Medulla oblongata (tissue), 1 donor: ENCODE results near the gene EML1.
"Not testable (repeated sequence)": the region's sequence is repeated elsewhere in the genome, so short reads cannot be mapped to it uniquely, and the experiment has no call there.

Experiments used
- DNase-seq: peaks from one replicate; pipeline ENCODE4 v3.0.0-alpha.2; 2015; ENCODE audit errors: extremely low spot score

The EML1 gene

GRCh38 chr14:99755629-99756603, 37.3 kb upstream of the EML1 start:
- peak; percentile 87 for DNase-seq

- no peak for DNase-seq
These were observed 36.4 kb upstream of the EML1 start for GRCh38 chr14:99756796-99757195.

GRCh38 chr14:99757331-99758070, 35.7 kb upstream of the EML1 start:
- no peak for DNase-seq

GRCh38 chr14:99758121-99758821, 34.9 kb upstream of the EML1 start:
- no peak for DNase-seq

- DNase-seq, result no peak
These were observed 34.2 kb upstream of the EML1 start for GRCh38 chr14:99758872-99759545.

GRCh38 chr14:99759546-99759925, 33.7 kb upstream of the EML1 start:
- DNase-seq, result no peak

GRCh38 chr14:99760817-99761216, 32.4 kb upstream of the EML1 start:
- DNase-seq, result no peak

- DNase-seq, result not testable (repeated sequence)
These were observed 30.3 kb upstream of the EML1 start for GRCh38 chr14:99762911-99763310.

GRCh38 chr14:99763527-99764221, 29.5 kb upstream of the EML1 start:
- no peak for DNase-seq

- DNase-seq, result no peak
These were observed 28.9 kb upstream of the EML1 start for GRCh38 chr14:99764222-99764706.

GRCh38 chr14:99768381-99768780, 24.8 kb upstream of the EML1 start:
- no peak for DNase-seq

GRCh38 chr14:99769123-99769522, 24.1 kb upstream of the EML1 start:
- DNase-seq, result no peak

GRCh38 chr14:99769799-99770198, 23.4 kb upstream of the EML1 start:
- DNase-seq, result no peak

GRCh38 chr14:99772371-99773283, 20.6 kb upstream of the EML1 start:
- no peak for DNase-seq

- DNase-seq, result no peak
These were observed 19.4 kb upstream of the EML1 start for GRCh38 chr14:99773521-99774497.

GRCh38 chr14:99774556-99775307, 18.5 kb upstream of the EML1 start:
- DNase-seq, result peak; percentile 49

GRCh38 chr14:99775351-99775750, 17.9 kb upstream of the EML1 start:
- no peak for DNase-seq

- no peak for DNase-seq
These were observed 15.3 kb upstream of the EML1 start for GRCh38 chr14:99777951-99778350.
